Stimulated activated CD4-positive, alpha-beta T cell treated with anti-CD3 and anti-CD28 coated beads, Interleukin-4, amount 100 ng/mL, for 1 hour (primary cell): ENCODE data around the gene TXNDC11.
A peak's percentile ranks its signal among the peaks of the same experiment; 100 is the strongest.

Experiments used
- DNase-seq: peaks from one replicate; pipeline ENCODE4 v3.0.0-alpha.2; 2020

Gene TXNDC11

GRCh38 chr16:11748404-11749254, 6.0 kb upstream of the TXNDC11 start:
- DNase-seq: no peak

DNA sequence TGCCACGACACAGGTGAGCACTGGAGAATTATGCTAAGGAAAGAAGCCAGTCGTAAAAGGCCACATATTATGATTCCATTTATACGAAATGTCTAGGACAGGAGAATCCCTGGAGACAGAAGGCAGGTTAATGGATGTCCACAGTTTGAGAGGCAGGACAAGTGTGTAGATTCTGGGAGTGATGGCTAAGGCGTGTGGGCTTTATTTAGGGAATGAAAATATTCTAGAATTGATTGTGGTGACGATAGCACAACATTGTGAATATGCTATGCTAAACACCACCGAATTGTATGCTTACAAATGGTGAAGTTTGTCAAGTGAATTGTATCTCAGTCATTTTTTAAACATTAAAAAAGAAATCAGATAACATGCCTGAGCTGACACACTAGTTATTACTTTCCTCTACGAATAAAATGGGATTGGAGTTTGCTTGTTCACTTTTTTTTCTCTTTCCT, 5.3 kb upstream of the TXNDC11 start:
- DNase-seq: no peak

DNA sequence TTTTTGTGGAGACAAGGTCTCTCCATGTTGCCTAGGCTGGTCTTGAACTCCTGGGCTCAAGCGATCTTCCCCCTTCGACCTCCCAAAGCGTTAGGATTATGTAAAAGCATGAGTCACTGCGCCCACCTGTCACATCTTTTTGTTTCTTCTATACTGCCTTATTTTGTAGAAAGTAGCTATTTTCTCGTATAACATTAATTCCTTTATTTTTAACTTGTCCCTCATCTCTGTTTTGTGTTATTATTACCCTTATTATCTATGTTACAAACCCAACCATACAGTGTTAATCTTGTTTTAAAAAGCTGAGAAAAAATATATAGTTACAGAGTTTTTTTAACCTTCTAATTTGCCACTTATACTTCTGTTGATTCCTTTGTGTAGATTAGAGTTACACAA, 1.4 kb upstream of the TXNDC11 start:
- DNase-seq: no peak

GRCh38 chr16:11743308-11744074, 834 bp upstream of the TXNDC11 start:
- DNase-seq: peak; percentile 8

GRCh38 chr16:11742093-11742535, 543 bp downstream of the TXNDC11 start:
- peak; percentile 44 for DNase-seq

GRCh38 chr16:11740567-11740966, 2.1 kb downstream of the TXNDC11 start:
- DNase-seq: no peak

- DNase-seq: no peak
These were observed 3.7 kb downstream of the TXNDC11 start for GRCh38 chr16:11738742-11739544.

DNA sequence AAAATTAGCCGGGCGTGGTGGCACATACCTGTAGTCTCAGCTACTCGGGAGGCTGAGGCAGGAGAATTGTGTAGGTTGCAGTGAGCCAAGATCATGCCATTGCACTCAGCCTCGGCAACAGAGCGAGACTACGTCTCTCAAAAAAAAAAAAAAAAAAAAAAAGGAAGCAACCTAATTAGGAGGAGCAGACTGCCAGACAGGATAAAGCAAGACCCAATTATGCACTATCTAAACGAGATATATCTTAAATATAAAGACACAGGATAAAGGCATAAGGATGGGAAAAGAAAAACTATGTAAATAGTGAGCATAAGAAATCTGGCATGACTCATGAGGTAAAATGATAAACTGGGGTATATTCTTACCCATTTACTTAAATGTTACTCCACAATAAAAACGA, 4.9 kb downstream of the TXNDC11 start:
- DNase-seq: no peak

DNA sequence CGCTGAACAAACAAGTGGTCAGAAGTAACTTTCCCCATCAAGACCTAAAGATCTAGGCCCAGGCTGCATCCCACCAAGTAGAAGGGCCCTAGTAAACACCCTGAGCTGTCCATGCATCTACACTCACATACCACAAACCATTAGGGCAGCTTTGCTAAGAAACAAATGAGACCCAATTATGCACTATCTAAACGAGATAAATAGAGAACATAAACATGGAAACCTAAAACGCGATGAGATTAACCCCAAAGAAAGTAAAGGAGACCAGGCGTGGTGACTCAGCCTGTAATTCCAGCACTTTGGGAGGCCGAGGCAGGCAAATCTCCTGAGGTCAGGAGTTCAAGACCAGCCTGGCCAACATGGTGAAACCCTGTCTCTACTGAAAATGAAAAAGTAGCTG, 5.8 kb downstream of the TXNDC11 start:
- no peak for DNase-seq

- no peak for DNase-seq
These were observed 6.9 kb downstream of the TXNDC11 start for GRCh38 chr16:11735787-11736186.

GRCh38 chr16:11734653-11735043, 8.0 kb downstream of the TXNDC11 start:
- no peak for DNase-seq

- no peak for DNase-seq
These were observed 8.5 kb downstream of the TXNDC11 start for GRCh38 chr16:11734025-11734652.

- DNase-seq: no peak
These were observed 11.4 kb downstream of the TXNDC11 start for GRCh38 chr16:11731222-11731621.

DNA sequence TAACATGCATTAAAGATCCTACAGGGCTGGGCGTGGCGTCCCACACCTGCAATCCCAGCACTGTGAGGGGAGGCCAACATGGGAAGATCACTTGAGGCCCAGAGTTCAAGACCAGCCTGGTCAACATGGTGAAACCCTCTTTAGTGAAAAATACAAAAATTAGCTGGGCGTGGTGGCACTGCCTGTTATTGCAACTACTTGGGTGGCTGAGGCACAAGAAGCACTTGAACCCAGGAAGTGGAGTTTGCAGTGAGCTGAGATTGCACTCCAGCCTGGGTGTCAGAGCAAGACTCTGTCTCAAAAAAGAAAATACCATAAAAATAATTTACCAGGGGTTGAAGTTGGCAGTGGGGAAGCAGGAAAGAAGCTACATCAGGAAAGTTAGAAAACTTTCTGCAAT, 12.9 kb downstream of the TXNDC11 start:
- no peak for DNase-seq

- no peak for DNase-seq
These were observed 14.7 kb downstream of the TXNDC11 start for GRCh38 chr16:11727796-11728543.

DNA sequence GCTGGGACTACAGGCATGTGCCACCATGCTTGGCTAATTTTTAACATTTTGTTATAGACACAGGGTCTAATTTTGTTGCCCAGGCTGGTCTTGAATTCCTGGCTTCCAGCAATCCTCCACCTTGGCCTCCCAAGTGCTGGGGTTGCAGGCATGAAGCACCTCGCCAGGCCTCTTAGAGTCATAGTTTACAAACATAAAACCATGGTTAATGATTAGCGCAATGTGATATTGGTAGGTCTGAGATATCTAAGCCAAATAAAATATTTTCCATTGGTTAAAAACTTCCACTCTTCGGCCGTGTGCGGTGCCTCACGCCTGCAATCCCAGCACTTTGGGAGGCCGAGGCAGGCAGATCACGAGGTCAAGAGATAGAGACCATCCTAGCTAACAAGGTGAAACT, 16.6 kb downstream of the TXNDC11 start:
- no peak for DNase-seq

DNA sequence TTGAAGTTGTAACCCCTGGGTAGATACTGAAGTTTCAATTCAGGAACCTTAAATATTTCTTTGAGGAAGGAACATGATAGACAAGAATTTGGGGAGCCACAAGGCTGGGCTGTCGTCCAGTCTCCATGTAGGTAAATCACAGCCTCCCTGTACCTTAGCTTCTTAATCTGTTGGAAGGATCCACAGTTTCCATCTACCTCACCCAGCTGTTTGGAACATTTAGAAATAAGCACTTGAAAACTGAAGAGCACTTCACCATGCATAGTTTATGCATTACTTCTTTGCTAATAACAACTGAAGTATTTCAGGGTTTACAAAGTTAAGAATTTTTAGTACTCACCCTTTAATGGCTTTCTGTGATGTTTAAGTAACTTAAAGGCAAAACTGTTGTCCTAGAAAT, 17.2 kb downstream of the TXNDC11 start:
- DNase-seq: no peak

- no peak for DNase-seq
These were observed 20.2 kb downstream of the TXNDC11 start for GRCh38 chr16:11722468-11722808.

DNA sequence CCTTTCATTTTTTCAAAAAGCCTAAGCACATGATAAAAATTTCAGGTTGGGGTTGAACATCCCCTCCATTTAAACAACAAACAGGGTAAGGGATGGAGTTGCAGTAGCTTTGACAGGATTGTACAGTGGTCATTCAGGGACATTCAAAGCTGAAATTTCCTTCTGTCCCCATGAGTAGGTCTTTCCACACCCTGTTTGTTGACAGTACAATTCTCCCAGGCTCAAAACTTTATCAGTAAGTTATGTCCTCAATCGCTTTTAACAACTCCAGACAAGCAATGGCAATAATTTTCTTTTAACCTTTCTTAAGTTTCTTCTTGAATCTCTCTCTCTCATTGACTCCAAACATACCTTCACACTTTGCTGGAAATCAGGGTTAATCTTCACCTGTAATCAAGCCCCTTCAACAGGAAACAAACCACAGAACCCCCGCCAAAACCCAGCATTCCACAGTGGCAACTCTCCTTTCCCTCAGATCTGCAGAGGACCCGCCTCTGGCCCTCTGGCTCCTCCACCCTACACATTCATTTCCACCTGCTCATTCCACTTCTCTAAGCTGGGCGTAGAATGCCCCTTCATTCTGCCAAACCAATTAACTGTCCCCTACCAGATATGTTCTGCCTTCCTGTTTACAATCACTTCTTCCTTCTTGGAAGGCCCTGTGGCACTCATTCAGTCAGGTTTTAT, 20.7 kb downstream of the TXNDC11 start:
- DNase-seq: no peak

DNA sequence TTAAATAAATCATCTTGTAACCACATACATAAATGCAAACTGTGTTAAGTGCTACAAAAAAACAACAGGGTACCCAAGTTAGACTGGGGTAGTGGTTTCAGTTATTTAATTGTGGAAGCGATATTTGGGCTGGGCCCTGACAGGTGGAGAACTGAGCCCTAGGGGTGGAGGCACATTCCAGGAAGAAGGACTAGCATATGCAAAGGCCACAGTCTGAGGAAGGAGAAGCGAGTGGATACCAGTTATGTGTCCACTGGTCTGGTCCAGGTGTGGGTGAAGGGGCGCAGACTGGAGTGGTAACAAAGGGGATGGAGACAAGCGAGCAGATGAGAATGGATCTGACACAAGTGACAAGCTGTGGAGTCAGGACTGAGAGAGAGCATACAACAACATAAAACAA, 22.9 kb downstream of the TXNDC11 start:
- DNase-seq: no peak

DNA sequence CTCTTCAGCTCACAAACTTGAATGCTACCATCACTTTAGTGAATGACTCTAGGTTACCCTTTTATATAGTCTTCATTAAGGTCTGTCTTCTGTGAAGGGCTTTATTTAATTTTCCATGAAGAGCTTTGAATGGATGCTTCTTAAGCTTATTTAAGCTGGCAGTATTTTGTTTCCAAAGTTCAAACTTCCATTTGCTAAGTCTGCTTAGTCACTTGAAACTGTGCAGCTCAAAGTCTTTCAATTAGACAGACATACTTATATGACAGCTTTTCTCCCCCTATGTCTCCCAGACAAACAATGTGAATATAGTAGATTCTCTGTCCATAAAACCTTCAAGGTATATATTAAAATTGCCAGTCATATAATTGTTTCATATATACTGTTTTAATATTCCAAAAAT, 23.5 kb downstream of the TXNDC11 start:
- DNase-seq: no peak

GRCh38 chr16:11717811-11718210, 24.8 kb downstream of the TXNDC11 start:
- DNase-seq: no peak
